Measurements from ENCODE around the gene PLCL1.
A peak's percentile ranks its signal among the peaks of the same experiment; 100 is the strongest.
"Not testable (repeated sequence)": the region's sequence is repeated elsewhere in the genome, so short reads cannot be mapped to it uniquely, and the experiment has no call there.

PLCL1 gene

DNA sequence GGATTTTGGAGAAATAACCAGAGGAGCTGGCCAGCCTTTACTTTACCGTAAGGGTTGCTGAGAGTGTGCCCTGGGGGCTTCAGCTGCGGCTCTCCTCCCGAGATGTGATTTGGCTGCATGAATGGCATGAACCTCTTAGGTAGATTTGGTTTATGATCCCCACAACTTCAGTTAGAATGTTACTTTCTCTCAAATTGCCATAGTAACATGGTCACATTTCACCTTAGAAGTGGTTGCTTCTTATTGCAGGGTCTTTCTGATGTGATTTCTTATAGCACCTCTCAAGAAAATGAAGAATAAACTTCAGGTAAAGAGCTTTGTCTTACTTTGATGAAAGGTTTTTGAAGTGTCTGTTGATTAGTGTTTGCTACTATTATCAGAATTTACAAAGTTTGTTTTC, 5.6 kb downstream of the PLCL1 start:
- DNase-seq (ENCODE audit: low spot score): no peak

DNA sequence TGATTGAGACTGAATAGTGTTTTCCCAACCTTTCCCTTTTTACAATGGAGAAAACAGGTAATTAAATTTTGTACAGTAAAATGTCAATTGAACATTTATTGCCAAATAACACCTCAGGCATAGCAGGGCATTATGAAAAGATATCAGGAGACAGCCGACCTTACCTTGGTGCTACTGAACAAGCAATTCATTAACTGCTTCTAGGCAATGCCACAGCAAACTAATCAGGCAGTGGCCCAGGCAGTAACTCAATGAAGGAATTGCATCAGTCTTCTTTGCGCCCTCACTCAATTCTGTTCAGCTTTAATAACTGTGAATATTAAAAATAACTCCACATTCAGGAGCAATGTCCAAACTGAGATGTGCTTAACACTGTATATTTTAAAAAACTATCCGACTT, 6.1 kb downstream of the PLCL1 start:
- DNase-seq (ENCODE audit: low spot score): no peak

- no peak for DNase-seq (ENCODE audit: low spot score)
Measured at GRCh38 chr2:197813093-197813787, 8.8 kb downstream of the PLCL1 start.

DNA sequence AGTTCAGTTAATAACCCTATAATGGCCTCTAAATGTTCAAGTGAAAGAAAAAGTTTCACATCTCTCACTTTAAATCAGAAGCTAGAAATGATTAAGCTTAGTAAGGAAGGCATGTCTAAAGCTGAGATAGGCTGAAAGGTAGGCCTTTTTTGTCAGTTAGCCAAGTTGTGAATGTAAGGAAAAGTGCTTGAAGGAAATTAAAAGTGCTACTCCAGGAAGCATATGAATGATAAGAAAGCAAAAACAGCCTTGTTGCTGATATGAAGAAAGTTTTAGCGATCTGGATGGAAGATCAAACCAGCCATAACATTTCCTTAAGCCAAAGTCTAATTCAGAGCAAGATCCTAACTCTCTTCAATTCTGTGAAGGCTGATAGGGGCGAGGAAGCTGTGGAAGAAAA, 10.1 kb downstream of the PLCL1 start:
- no peak for DNase-seq (ENCODE audit: low spot score)

DNA sequence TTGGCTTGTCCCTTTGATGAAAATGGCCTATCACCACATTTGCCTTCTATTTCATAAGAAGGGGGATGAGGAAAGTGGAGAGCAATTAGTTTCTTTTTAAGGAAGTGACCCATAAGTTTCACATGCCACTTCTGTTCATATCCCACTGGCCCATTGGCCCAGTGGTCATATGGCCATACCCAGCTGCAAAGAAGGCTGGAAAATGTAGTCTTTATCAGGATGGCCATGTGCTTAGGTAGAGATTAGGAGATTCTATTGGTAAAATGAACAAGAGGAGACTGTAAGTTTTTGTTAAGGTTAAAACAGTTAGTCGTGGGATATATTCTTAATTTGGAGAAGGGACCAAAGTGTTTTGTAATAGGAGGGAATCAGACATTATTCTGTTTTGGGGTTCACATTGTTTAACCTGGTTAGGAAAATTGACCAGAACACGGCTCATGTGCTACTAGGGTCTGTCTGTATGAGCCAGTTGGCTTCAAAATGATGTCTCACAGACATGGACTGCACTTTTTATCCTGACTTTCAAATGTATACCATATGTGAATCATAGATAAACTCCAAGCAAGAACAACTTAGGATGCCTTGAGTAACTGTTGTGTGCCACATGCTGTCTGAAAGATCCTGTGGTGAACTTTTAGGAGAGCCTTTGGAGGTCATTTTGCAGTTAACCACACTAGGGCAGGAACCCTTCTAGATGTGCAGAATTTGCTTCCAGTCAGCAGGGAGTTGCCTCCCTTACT, 17.3 kb downstream of the PLCL1 start:
- no peak for DNase-seq (ENCODE audit: low spot score)

DNA sequence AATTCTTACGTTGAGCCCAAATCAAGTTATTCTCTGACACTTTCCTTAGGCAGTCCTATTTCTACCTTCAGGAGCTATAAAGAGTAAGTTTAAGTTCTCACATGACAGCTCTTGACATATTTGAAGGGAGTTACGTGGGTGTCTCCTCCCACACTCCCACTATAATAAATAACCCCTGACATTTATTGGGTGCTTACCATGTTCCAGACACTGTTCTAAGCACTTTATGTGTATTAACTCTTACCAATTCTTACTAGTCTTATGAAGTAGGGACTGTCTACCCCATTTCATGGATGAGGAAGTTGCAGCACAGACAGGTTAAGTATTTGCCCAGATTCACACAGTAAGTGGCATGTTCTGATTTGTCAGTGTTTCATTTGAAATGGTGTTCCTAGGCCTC, 17.9 kb downstream of the PLCL1 start:
- no peak for DNase-seq (ENCODE audit: low spot score)

DNA sequence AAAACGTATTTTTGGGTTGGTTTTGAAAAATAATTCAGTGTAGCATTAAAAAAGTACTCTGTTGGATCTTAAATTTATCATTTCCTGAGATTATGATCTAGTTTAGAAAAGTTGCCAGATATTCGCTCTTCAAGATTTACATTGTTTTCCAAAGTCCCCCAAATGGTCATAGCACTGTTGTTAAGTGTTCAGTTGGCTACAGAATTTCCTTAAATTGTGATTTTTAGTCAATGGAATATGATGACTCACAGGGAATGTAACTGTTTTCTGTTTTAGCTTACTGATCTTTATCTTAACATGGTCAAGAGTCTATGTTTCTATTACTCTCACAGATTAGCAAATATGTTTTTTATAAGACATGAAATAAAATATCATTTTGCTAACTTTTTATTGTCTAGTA, 23.2 kb downstream of the PLCL1 start:
- DNase-seq (ENCODE audit: low spot score): no peak

DNA sequence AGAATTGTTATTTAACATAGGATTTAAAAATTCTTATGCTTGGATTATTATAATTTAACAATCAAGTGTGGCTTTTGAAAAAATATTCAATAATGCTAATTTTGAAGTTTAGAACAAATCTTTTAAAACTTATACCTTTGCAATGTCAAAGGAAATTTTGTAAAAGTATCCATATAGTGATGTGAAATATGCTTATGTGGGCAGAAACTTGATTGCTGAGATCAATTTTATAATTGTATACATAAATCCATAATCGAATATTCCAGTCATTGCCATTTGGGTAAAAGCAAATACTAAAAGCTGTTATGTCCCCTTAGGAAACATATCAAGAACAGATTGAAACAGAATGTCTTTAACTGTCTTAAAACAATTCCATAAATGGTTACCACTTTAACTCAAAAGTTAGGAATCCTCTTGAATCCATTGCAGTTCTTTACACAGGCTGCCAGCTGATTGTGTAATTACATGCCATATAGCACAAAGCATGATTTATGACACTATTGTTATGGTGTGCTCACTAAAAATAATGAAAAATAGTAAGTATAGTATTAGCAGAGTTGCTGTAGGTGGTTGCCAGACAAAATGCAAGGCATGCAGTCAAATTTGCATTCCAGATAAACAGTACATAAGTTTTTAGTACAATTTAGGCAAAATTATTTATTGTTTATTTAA, 24.2 kb downstream of the PLCL1 start:
- DNase-seq (ENCODE audit: low spot score): no peak

GRCh38 chr2:197834771-197835170, 30.4 kb downstream of the PLCL1 start:
- not testable (repeated sequence) for DNase-seq (ENCODE audit: low spot score)

- no peak for DNase-seq (ENCODE audit: low spot score)
Measured at GRCh38 chr2:197835293-197835692, 30.9 kb downstream of the PLCL1 start.

DNA sequence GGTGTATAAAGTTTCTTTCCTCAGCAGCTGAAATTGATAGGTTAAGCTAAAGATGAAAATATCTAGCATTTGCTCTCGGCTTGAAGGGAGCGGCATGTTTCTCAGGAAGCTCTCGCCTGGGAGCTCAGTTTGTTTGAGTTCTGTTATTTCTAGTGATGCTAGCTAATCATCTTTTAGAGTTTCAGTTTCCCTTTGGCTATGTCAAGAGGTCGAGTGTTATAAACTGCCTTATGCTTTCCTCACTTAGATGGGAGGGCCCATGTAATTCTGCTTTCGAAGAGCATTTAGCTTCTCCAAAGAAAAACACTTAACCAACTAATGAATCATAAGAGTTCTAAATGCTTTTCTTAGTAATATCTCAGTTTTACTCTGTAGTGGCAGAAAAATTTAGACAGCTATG, 33.6 kb downstream of the PLCL1 start:
- DNase-seq (ENCODE audit: low spot score): peak; percentile 74

GRCh38 chr2:197838579-197838978, 34.2 kb downstream of the PLCL1 start:
- no peak for DNase-seq (ENCODE audit: low spot score)

- DNase-seq (ENCODE audit: low spot score): no peak
Measured at GRCh38 chr2:197839327-197839726, 34.9 kb downstream of the PLCL1 start.

DNA sequence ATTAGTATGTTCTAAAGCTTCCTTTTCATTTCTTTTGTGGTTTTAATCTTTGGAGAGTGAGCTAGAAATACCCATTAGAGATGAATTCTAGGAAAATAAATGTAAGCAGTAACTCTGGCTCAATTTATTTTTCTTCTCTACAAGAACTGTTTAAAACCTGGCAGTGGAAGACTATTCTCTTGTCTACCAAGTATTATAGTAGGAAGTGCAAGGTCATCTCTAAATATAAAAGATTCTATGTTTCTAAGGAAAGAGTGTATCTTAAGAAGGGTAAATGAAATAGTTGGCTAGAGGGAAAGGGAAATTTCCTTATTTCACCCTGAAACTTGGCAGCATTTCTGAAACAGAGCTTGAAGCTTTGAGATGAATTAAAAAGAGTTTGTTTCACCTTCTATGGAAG, 35.5 kb downstream of the PLCL1 start:
- DNase-seq (ENCODE audit: low spot score): no peak

DNA sequence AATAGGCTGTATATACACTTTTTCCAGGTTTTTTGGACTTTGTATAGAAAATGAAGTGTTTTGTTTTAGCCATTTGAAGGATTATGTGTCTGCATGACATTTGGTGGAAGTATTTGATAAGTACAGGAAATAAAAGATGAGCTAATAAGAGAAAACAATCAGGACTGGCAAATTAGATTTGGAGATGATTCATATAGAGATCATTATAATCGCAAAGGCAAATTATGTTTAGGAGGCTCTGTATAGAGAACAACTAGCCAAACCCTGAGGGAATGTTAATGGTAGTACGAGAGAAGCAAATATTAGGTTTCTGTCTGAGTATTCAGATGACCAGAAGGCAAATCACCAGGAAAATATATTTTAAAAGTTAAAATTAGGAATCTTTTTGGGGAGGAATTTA, 41.7 kb downstream of the PLCL1 start:
- DNase-seq (ENCODE audit: low spot score): no peak

GRCh38 chr2:197846777-197847176, 42.4 kb downstream of the PLCL1 start:
- DNase-seq (ENCODE audit: low spot score): no peak

DNA sequence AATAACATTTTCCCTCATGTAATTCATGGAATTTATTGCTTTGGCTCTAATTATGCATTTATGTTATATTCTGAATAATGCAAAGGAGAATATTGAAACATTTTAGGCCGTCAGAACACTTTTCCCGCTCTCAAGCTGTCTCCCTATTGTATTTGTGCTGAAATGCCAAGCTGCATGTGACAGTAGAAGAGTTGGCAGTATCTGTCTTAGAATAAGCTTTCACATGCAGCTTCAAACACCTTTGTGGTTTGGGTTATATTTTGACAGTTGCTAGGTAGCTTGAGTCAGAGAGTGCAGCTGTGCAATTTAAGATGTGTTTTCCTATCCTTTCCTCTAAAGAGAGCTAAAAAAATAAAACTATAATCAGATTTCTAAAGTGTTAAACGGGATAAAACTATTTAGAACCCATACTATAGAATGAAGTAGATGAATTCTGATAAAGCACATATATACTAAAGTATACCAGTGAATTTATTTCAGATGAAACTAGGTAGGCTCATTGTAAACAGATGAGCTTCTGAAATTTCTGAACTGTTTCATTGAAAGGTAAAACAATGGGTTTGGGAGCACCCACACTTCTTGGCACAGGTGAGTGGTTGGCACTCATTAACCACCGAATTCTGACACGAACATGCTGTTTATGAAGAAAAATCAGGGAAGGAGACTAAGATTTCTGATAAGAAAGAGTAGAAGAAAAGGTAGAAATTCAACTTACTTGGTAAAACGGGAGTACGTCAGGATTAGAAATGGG, 43.4 kb downstream of the PLCL1 start:
- DNase-seq (ENCODE audit: low spot score): no peak

GRCh38 chr2:197848602-197849001, 44.2 kb downstream of the PLCL1 start:
- no peak for DNase-seq (ENCODE audit: low spot score)

- no peak for DNase-seq (ENCODE audit: low spot score)
Measured at GRCh38 chr2:197850882-197851450, 46.6 kb downstream of the PLCL1 start.

DNA sequence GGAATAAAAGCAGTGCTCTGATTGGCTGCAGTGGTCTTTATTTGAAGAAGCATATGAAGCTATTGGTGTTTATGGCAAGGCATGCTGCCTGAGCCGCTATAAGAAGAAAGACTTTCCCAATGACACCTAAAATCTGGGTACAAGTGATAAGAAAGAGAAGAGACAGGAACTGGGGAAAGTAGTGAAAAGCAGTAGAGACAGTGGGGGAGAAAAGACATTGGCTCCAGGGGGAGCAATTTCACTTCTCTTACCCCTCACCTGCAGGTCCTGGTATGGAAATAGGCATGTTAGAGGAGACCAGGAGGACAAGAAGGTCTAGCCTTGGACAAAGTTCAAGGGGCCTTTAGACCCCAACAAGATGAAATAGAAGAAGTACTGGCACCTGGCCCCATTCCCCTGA, 47.1 kb downstream of the PLCL1 start:
- peak; percentile 49 for DNase-seq (ENCODE audit: low spot score)

DNA sequence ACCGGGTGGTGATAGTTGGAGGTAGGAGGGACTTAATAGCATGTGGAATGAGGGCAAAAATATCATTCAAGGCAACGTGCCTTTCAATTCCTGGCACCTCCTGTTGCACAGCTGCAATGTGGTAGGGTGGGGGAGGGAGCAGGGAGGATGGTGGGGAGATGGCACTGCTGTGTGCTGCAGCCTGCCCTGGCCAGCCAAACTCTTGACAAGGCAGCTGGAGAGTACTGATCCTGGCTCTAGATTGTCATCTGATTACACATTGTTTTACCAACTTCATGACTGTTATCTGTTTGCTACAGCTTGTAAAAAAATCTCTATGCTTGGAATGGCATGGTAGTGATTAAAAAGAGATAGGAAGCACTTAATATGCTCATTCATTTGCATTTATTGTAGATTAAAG, 47.7 kb downstream of the PLCL1 start:
- peak; percentile 93 for DNase-seq (ENCODE audit: low spot score)

DNA sequence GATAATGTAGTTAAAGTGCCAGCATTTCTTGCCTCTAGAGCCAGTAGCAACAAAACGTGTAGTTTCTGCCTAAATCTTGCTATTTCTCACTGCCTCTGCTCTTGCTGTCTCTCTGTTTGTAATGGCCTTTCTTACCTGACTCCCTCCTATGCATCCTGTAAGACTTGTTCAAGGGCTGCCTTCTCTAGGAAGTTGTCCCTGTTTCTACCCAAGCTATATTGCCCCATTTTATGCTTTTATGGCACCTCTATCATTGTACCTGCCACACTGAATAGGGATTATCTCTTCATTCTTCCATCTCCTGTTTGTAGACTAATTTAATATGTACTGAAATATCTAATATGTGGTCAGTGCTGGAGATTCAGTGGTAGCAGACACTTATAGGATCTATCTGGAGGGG, 49.2 kb downstream of the PLCL1 start:
- no peak for DNase-seq (ENCODE audit: low spot score)

All from pons (tissue), 1 donor.